ENCODE results near the gene PDE4A. TPM values are rescaled to one million over a fixed set of nuclear protein-coding genes. Genes with fewer than 3 reads are reported as not detected.
"Not testable (repeated sequence)": the region's sequence is repeated elsewhere in the genome, so short reads cannot be mapped to it uniquely, and the experiment has no call there.

PDE4A gene
- total RNA-seq, result 10 to 100 TPM; 24.9 to 25.5 TPM

GRCh38 chr19:10420444-10421239, at the start of gene PDE4A:
PDE4A (plus strand) TSS chr19:10420538; CDS start chr19:10420765, 227 bp downstream.
- Histone ChIP-seq H3K4me3 (peak within 1 kb of the TSS; percentile 33), H3K9me3 (no peaks in the 10 kb centered on the region), H3K4me1 (ENCODE audit: control insufficient read depth in 1 of 2, low read depth in 2 of 2) (peaks cover 9 to 39% of the 10 kb centered on the region in 2 donors), H3K27ac (no peak within 1 kb of the TSS), H3K27me3 (replicated peaks; ENCODE audit: insufficient read depth) (peaks cover 17% of the 10 kb centered on the region), H3K36me3 (no peaks in the 10 kb centered on the region)
- ATAC-seq (ENCODE audit: insufficient number of reproducible peaks, low FRiP score, low read depth) (no peak), DNase-seq (ENCODE audit: low spot score) (no peak)
- TF ChIP-seq CTCF (IDR thresholded peaks at IDR 0.05), result no peak

GRCh38 chr19:10372690-10373089, 47.6 kb upstream of the PDE4A start:
- no peak for TF ChIP-seq CTCF (IDR thresholded peaks at IDR 0.05)
- no peak for DNase-seq (ENCODE audit: low spot score)
- Histone ChIP-seq H3K4me1 (ENCODE audit: control insufficient read depth in 1 of 2, low read depth in 2 of 2) (no peaks in the 10 kb centered on the region), H3K27ac (no peak overlapping the region), H3K4me3 (no peak overlapping the region), H3K27me3 (replicated peaks; ENCODE audit: insufficient read depth) (no peaks in the 10 kb centered on the region), H3K36me3 (peaks cover 20% of the 10 kb centered on the region), H3K9me3 (no peaks in the 10 kb centered on the region)
- no peak for ATAC-seq (ENCODE audit: insufficient number of reproducible peaks, low FRiP score, low read depth)

- H3K27ac ChIP-seq, result no peak overlapping the region
- H3K4me1 ChIP-seq (ENCODE audit: control insufficient read depth in 1 of 2, low read depth in 2 of 2), result peaks cover 0 to 5% of the 10 kb centered on the region in 2 donors
- H3K4me3 ChIP-seq, result no peak overlapping the region
- H3K9me3 ChIP-seq, result no peaks in the 10 kb centered on the region
- H3K36me3 ChIP-seq, result peaks cover 13% of the 10 kb centered on the region
- no peaks in the 10 kb centered on the region for H3K27me3 ChIP-seq (replicated peaks; ENCODE audit: insufficient read depth)
- DNase-seq (ENCODE audit: low spot score) (no peak), ATAC-seq (ENCODE audit: insufficient number of reproducible peaks, low FRiP score, low read depth) (no peak)
- TF ChIP-seq CTCF (IDR thresholded peaks at IDR 0.05), result no peak
These were observed 45.4 kb upstream of the PDE4A start for GRCh38 chr19:10374931-10375330.

GRCh38 chr19:10377140-10377640, 43.1 kb upstream of the PDE4A start:
- DNase-seq (ENCODE audit: low spot score); ATAC-seq (ENCODE audit: insufficient number of reproducible peaks, low FRiP score, low read depth): not testable (repeated sequence)
- H3K36me3 ChIP-seq, result peaks cover 13% of the 10 kb centered on the region

GRCh38 chr19:10378124-10378523, 42.2 kb upstream of the PDE4A start:
- H3K36me3 ChIP-seq, result peaks cover 8% of the 10 kb centered on the region
- no peaks in the 10 kb centered on the region for H3K9me3 ChIP-seq
- ATAC-seq (ENCODE audit: insufficient number of reproducible peaks, low FRiP score, low read depth), result no peak
- H3K4me3 ChIP-seq, result no peak overlapping the region
- H3K27ac ChIP-seq, result no peak overlapping the region
- H3K4me1 ChIP-seq (ENCODE audit: control insufficient read depth in 1 of 2, low read depth in 2 of 2), result peaks cover 0 to 11% of the 10 kb centered on the region in 2 donors
- no peaks in the 10 kb centered on the region for H3K27me3 ChIP-seq (replicated peaks; ENCODE audit: insufficient read depth)
- no peak for DNase-seq (ENCODE audit: low spot score)
- no peak for TF ChIP-seq CTCF (IDR thresholded peaks at IDR 0.05)

More at GRCh38 chr19:10377140-10377640, 43.1 kb upstream of the PDE4A start:
- H3K4me3 ChIP-seq; H3K27me3 ChIP-seq (replicated peaks; ENCODE audit: insufficient read depth); H3K9me3 ChIP-seq; H3K27ac ChIP-seq: not testable (repeated sequence)
- H3K4me1 ChIP-seq (ENCODE audit: control insufficient read depth in 1 of 2, low read depth in 2 of 2), result peaks cover 0 to 11% of the 10 kb centered on the region in 2 donors

Measured in thoracic aorta (tissue), 2 donors.